GM12892 (cell line): ENCODE results near the gene PKIB.
"Not testable (repeated sequence)": the region's sequence is repeated elsewhere in the genome, so short reads cannot be mapped to it uniquely, and the experiment has no call there.

Experiments
- POLR2A ChIP-seq: IDR thresholded peaks from 2 replicates; pipeline ENCODE4 v1.6.1; 2011; ENCODE audit warnings: low read depth, low read length, control low read depth
- POLR2AphosphoS5 ChIP-seq: IDR thresholded peaks from 2 replicates; pipeline ENCODE4 v1.6.1; 2011; ENCODE audit warnings: low read depth, low read length, control low read depth

GRCh38 chr6:122744856-122745255, 134.7 kb downstream of the PKIB start:
- not testable (repeated sequence) for TF ChIP-seq POLR2A, POLR2AphosphoS5
